Nephron (organoid): Measurements from ENCODE around the gene CLDN4.
A peak's percentile ranks its signal among the peaks of the same experiment; 100 is the strongest.

Experiments used
- H3K27ac Mint-ChIP-seq, 3 experiments: 2 replicates each; pipeline ENCODE4 v1.8.0; 2020; ENCODE audit warnings: mixed read lengths in 3 of 3, mild to moderate bottlenecking in 2 of 3, moderate library complexity in 1 of 3
- H3K27me3 Mint-ChIP-seq: 2 replicates; pipeline ENCODE4 v1.8.0; 2021; ENCODE audit warnings: low read depth, mild to moderate bottlenecking, moderate library complexity, mixed read lengths
- H3K36me3 Mint-ChIP-seq: 2 replicates; pipeline ENCODE4 v1.8.0; 2020; ENCODE audit warnings: low read depth, mixed read lengths
- H3K4me1 Mint-ChIP-seq: 2 replicates; pipeline ENCODE4 v1.8.0; 2020; ENCODE audit warnings: mixed read lengths
- H3K4me3 Mint-ChIP-seq, 3 experiments: 2 replicates each; pipeline ENCODE4 v1.8.0; 2020; ENCODE audit warnings: mild to moderate bottlenecking in 3 of 3, mixed read lengths in 3 of 3, moderate library complexity in 2 of 3
- H3K9me3 Mint-ChIP-seq: 2 replicates; pipeline ENCODE4 v1.8.0; 2020; ENCODE audit warnings: mixed read lengths
- CTCF ChIP-seq, 3 experiments: fragments of 200-600 bp; sonication (generic); IDR thresholded peaks; one replicate each; pipeline ENCODE4 v1.5.0; 2021; ENCODE audit warnings: antibody characterized with exemption in 3 of 3; ENCODE audit not compliant: unreplicated experiment in 3 of 3

Gene CLDN4

GRCh38 chr7:73822319-73823173 lies 8.2 kb upstream of the CLDN4 start:
- peaks cover 14% of the 10 kb centered on the region for H3K27me3 Mint-ChIP-seq
- no peaks in the 10 kb centered on the region for H3K9me3 Mint-ChIP-seq
- peak overlapping the region in 1 of 3 experiments; percentile 16 for H3K4me3 Mint-ChIP-seq
- H3K4me1 Mint-ChIP-seq: peaks cover 18% of the 10 kb centered on the region
- no peaks in the 10 kb centered on the region for H3K36me3 Mint-ChIP-seq
- no peak for TF ChIP-seq CTCF (IDR thresholded peaks at IDR 0.05; ENCODE audit: unreplicated experiment in 3 of 3)
- peak overlapping the region; percentile 66 to 85 (median 80) for H3K27ac Mint-ChIP-seq

GRCh38 chr7:73823257-73823656 lies 7.5 kb upstream of the CLDN4 start:
- TF ChIP-seq CTCF (IDR thresholded peaks at IDR 0.05; ENCODE audit: unreplicated experiment in 3 of 3): no peak
- no peaks in the 10 kb centered on the region for H3K36me3 Mint-ChIP-seq
- H3K4me3 Mint-ChIP-seq: peak overlapping the region in 1 of 3 experiments; percentile 10
- H3K27me3 Mint-ChIP-seq: peaks cover 17% of the 10 kb centered on the region
- peaks cover 25% of the 10 kb centered on the region for H3K4me1 Mint-ChIP-seq
- H3K9me3 Mint-ChIP-seq: no peaks in the 10 kb centered on the region
- H3K27ac Mint-ChIP-seq: peak overlapping the region; percentile 32 to 85 (median 80)

DNA sequence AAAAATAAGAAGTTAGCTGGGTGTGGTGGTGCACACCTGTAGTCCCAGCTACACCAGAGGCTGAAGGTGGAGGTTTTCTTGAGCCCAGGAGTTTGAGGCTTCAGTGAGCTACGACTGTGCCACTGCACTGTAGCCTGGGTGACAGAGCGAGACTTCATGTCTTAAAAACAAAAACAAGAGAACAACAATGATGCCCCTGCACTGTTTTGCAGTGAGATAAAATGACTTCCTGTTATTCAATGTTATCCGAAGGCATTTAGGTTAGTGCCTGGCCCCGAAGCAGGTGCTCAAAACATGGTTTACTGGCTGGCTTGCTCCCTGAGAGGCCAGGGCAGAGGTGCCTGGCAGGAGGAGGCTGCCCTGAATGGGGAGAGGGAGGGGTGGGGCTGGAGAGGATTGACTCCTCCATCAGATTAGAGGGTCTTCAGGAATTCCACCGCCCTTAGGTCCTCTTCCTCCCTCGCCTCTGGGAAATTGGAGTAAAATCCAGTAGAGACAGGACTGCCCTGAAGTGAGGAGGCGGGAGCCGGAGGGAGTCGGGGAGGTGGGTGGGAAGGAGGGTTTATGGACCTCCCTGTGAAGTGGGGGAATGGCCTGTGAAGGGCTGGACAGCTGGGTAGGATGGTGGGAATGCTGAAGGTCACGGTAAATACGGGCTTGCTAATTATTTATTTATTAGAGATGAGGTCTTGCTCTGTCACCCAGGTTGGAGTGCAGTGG lies 6.8 kb upstream of the CLDN4 start:
- Mint-ChIP-seq H3K36me3 (no peaks in the 10 kb centered on the region), H3K27me3 (peaks cover 21% of the 10 kb centered on the region), H3K27ac (no peak overlapping the region), H3K4me1 (peaks cover 31% of the 10 kb centered on the region), H3K9me3 (no peaks in the 10 kb centered on the region), H3K4me3 (no peak overlapping the region)
- TF ChIP-seq CTCF (IDR thresholded peaks at IDR 0.05; ENCODE audit: unreplicated experiment in 3 of 3): no peak

DNA sequence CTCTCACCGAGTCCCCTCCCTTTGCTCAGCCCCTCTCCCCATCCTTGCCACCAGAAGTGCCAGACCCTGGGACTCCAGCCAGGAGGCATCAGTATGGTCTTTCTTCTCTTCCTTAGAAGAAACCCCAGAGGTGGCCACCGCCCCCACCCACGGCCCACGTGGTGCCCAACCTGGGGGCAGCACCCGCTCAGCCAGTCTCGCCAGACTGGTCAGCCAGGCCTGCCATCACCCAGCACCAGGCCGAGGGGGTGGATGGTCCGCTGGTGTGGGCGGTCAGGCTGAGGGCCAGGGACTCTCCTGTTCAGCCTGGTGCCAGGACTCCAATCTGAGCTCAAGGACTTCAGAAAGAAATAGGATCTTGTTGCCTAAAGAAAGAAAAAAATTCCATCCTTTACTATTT lies 5.8 kb upstream of the CLDN4 start:
- Mint-ChIP-seq H3K9me3 (no peaks in the 10 kb centered on the region), H3K4me3 (no peak overlapping the region), H3K36me3 (no peaks in the 10 kb centered on the region), H3K27ac (peak overlapping the region in 2 of 3 experiments; percentile 52 to 72), H3K27me3 (peaks cover 25% of the 10 kb centered on the region), H3K4me1 (peaks cover 37% of the 10 kb centered on the region)
- no peak for TF ChIP-seq CTCF (IDR thresholded peaks at IDR 0.05; ENCODE audit: unreplicated experiment in 3 of 3)

DNA sequence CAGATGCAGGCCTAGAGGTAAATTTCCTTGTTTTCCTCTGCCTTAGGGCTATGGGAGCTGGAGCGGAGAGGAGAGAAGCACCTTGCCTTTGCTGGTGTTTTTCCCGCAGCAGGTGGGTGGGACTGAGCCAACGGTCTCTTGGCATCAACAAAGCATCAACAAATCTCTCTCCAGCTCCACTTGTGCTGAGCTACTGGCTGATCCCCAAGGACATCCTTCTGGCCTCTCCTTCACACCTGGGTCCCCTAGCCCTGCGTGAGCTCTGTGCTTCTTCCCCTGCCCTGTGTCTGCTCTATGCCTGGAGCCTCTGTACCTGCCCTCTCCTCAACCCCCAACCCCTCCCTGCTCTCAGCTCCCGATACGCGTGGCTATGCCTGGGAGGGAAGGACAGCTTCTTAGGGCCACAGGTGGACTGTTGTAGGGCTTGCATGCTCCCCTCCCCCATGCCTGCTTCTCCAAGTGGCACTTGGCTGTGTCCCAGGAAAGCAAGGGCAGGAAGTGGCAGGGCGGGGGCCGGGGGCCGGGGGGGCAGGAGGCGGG lies 3.2 kb upstream of the CLDN4 start:
- no peak for TF ChIP-seq CTCF (IDR thresholded peaks at IDR 0.05; ENCODE audit: unreplicated experiment in 3 of 3)
- peaks cover 45% of the 10 kb centered on the region for H3K4me1 Mint-ChIP-seq
- peak overlapping the region; percentile 95 to 97 (median 96) for H3K27ac Mint-ChIP-seq
- no peaks in the 10 kb centered on the region for H3K36me3 Mint-ChIP-seq
- H3K9me3 Mint-ChIP-seq: no peaks in the 10 kb centered on the region
- peaks cover 31% of the 10 kb centered on the region for H3K27me3 Mint-ChIP-seq
- H3K4me3 Mint-ChIP-seq: peak overlapping the region in 2 of 3 experiments; percentile 8 to 22
